Neural cell (in vitro differentiated cells): ENCODE results near the gene OSCAR.

Experiments
- CTCF ChIP-seq: fragments of 450-650 bp; IDR thresholded peaks from 2 replicates; pipeline ENCODE4 v1.5.1; 2014; ENCODE audit warnings: antibody characterized with exemption, mild to moderate bottlenecking, moderate library complexity; ENCODE audit not compliant: poor library complexity, severe bottlenecking
- EP300 ChIP-seq: fragments of 450-650 bp; conservative IDR thresholded peaks from 2 replicates; pipeline ENCODE4 v1.6.1; 2014; ENCODE audit warnings: antibody characterized with exemption, mild to moderate bottlenecking, moderate library complexity; ENCODE audit not compliant: poor library complexity, severe bottlenecking
- EZH2 ChIP-seq: fragments of 200-600, 300-800 bp; shearing (Covaris generic), sonication (generic); IDR thresholded peaks from 2 replicates; pipeline ENCODE4 v1.6.1; 2014; ENCODE audit warnings: antibody characterized with exemption, low read length, borderline replicate concordance, mild to moderate bottlenecking; ENCODE audit not compliant: insufficient read depth, poor library complexity, severe bottlenecking
- POLR2AphosphoS5 ChIP-seq: IDR thresholded peaks from 2 replicates; pipeline ENCODE4 v1.6.1; 2012
- TAF1 ChIP-seq: IDR thresholded peaks from 2 replicates; pipeline ENCODE4 v1.6.1; 2012; ENCODE audit warnings: low read depth

- TF ChIP-seq CTCF (no peak), TAF1 (no peak), EP300 (no peak), EZH2 (no peak), POLR2AphosphoS5 (no peak)
Measured at GRCh38 chr19:54114340-54115108, 13.9 kb upstream of the OSCAR start.
